ENCODE results near the gene STAP1. TPM values are rescaled to one million over a fixed set of nuclear protein-coding genes. Genes with fewer than 3 reads are reported as not detected.
"Not testable (repeated sequence)": the region's sequence is repeated elsewhere in the genome, so short reads cannot be mapped to it uniquely, and the experiment has no call there.

The STAP1 gene
- total RNA-seq, 1 experiment from 2014 or later: 0.08 TPM

DNA sequence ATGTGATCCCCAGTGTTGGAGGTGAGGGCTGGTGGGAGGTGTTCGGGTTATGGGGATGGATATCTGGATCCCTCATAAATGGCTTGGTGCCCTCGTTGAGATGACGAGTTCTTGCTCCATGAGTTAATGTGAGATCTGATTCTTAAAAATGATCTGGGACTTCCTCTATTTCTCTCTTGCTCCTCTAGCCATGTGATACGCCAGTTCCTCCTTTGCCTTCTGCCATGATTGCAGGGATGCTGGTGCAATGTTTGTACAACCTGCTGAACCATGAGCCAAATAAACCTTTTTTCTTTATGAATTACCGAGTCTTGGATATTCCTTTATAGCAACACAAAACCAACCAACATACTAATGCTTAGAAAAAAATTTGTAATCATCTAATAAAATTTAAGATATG, 56.6 kb downstream of the STAP1 start:
- no peak for DNase-seq
- Histone ChIP-seq H3K4me1 (no peaks in the 10 kb centered on the region), H3K9me3 (replicated peaks) (0 out of 2 replicates have a peak, but pooled peaks cover 4% of the 10 kb centered on the region), H3K4me3 (no peak overlapping the region), H3K27me3 (no peaks in the 10 kb centered on the region), H3K27ac (no peak overlapping the region), H3K36me3 (peaks cover 44% of the 10 kb centered on the region)

DNA sequence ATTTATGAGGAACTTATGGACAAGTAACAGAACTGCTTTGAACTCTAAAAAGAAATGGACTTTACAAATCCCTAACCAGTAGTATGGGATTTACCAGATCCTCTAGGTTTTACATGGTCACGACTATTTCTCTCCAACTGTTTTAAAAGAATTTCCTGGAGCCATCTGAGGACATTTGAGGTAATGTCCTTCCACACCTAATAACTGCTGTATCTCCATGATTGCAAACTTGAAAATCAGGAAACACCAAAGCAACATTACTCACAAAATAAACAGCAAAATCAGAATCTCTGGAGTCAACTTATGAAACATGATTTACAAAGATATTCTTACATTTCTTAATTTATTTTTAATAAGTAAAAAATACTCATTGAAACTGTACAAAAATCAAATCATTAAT, 58.0 kb downstream of the STAP1 start:
- Histone ChIP-seq H3K4me3 (no peak overlapping the region), H3K9me3 (replicated peaks) (0 out of 2 replicates have a peak, but pooled peaks cover 4% of the 10 kb centered on the region), H3K27ac (no peak overlapping the region), H3K36me3 (peaks cover 56% of the 10 kb centered on the region), H3K27me3 (no peaks in the 10 kb centered on the region), H3K4me1 (no peaks in the 10 kb centered on the region)
- no peak for DNase-seq

DNA sequence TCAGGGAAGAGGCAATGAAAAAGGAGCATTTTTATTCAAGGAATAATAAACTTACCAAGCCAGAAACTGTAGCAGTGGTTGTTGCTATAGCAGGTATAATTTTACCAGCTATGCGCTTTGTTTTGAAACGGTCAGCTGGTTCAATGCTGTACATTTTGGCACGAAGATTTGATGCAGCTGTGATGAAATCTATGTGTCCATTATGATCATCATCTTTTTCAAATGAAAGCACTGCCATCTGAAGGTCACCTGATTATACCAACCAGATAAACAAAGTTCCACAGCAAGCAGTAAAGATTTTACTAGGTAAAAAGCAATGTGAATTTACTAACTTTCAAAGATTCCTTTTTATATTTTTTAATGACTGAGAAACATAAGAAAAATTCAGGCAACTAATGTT, 66.4 kb downstream of the STAP1 start:
- Histone ChIP-seq H3K27me3 (no peaks in the 10 kb centered on the region), H3K9me3 (replicated peaks) (no peaks in the 10 kb centered on the region), H3K4me3 (no peak overlapping the region), H3K36me3 (peaks cover 71% of the 10 kb centered on the region), H3K27ac (no peak overlapping the region), H3K4me1 (no peaks in the 10 kb centered on the region)
- DNase-seq: no peak

DNA sequence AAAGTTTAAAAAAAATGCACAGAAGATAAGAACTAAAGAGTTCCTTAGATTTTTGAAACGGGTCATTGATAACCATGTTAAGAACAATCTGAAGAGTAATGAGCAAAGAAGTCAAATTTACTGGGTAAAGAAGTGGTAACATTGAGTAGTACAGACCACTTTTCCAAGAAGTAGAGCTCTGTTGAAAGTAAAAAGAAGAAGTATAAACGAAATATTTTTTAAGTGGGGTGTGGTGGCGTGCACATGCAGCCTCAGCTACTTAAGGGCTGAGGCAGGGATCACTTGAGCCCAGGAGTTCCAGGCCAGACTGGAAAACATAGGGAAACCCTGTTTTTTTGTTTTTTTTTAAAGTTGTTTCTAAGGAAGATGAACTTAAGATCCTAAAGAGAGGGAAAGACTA, 74.0 kb downstream of the STAP1 start:
- Histone ChIP-seq H3K4me1 (no peaks in the 10 kb centered on the region), H3K27ac (no peak overlapping the region), H3K36me3 (peaks cover 64% of the 10 kb centered on the region), H3K9me3 (replicated peaks) (no peaks in the 10 kb centered on the region), H3K4me3 (no peak overlapping the region), H3K27me3 (0 out of 2 replicates have a peak, but pooled peaks cover 3% of the 10 kb centered on the region)
- no peak for DNase-seq

DNA sequence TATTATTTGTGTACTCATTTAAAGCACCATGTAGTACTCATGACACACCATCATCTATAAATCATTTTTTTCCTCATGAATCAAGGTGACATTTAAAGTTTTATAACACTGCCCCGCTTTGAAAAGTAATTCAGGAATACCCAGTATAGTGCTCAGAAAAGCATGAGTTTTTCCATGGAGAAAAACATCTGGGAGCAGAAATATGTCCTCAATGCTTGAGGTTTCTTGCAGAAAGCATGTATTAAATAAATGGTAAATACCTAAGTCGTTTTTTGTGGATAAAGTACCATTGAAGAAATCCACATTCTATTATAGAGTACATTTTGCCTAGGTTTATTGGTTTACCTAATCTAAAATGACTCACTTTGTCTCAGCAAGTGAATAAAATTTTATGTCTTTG, 76.2 kb downstream of the STAP1 start:
- Histone ChIP-seq H3K27ac (no peak overlapping the region), H3K4me1 (no peaks in the 10 kb centered on the region), H3K9me3 (replicated peaks) (no peaks in the 10 kb centered on the region), H3K27me3 (0 out of 2 replicates have a peak, but pooled peaks cover 3% of the 10 kb centered on the region), H3K36me3 (peaks cover 74% of the 10 kb centered on the region), H3K4me3 (no peak overlapping the region)
- DNase-seq: no peak

DNA sequence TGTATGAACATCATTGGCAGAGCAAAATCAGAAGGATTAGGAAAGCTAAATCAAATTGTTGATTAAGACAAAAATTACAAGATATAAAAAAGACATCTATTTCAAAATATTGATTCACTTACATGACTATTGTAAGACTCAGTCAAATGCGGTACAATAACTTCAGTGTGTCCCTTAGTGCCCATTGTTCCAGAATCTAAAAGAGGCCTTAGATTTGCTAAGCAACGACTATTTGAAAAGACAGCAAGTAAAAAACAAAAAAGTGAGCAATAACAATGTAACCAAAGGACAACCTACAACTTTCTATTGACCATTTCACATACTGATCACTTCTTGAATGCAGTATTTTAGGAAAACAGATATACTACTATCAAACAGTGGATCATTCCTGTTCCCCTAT, 76.8 kb downstream of the STAP1 start:
- H3K9me3 ChIP-seq (replicated peaks): no peaks in the 10 kb centered on the region
- no peak for DNase-seq
- H3K27ac ChIP-seq: no peak overlapping the region
- H3K4me1 ChIP-seq: no peaks in the 10 kb centered on the region
- H3K27me3 ChIP-seq: 0 out of 2 replicates have a peak, but pooled peaks cover 3% of the 10 kb centered on the region
- no peak overlapping the region for H3K4me3 ChIP-seq
- H3K36me3 ChIP-seq: peaks cover 74% of the 10 kb centered on the region

DNA sequence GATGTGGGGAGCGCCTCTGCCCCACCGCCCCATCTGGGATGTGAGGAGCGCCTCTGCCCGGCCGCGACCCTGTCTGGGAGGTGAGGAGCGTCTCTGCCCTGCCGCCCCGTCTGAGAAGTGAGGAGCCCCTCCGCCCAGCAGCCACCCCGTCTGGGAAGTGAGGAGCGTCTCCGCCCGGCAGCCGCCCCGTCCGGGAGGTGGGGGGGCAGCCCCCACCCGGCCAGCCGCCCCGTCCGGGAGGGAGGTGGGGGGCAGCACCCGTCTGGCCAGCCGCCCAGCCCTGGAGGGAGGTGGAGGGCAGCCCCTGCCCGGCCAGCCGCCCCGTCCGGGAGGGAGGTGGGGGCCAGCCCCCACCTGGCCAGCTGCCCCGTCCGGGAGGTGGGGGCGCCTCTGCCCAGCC, 78.5 kb downstream of the STAP1 start:
- not testable (repeated sequence) for H3K27me3 ChIP-seq; H3K27ac ChIP-seq; H3K4me3 ChIP-seq; H3K4me1 ChIP-seq; DNase-seq; H3K9me3 ChIP-seq (replicated peaks)
- H3K36me3 ChIP-seq: peaks cover 72% of the 10 kb centered on the region

DNA sequence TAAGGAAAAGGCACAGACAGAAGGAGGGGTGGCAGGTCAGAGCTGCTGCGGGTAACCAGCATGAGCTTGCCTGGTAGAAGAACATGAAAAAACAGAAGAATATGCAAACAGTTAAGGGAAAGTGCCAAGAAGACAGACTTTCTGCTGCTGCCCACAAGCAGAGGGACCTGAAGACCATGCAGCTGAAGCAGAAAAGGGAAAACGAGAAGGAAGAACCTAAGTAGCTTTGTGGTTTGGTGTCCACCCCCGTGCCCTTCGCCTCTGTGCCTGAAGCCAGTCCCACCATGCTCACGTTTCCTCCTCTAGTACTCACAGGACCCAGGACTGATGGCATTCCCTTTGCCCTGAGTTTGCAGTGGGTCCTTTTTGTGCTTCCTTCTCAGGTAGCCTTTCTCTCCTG, 79.6 kb downstream of the STAP1 start:
- Histone ChIP-seq H3K4me1 (no peaks in the 10 kb centered on the region), H3K36me3 (peaks cover 69% of the 10 kb centered on the region), H3K4me3 (no peak overlapping the region), H3K27me3 (0 out of 2 replicates have a peak, but pooled peaks cover 3% of the 10 kb centered on the region), H3K9me3 (replicated peaks) (no peaks in the 10 kb centered on the region), H3K27ac (no peak overlapping the region)
- DNase-seq: no peak

DNA sequence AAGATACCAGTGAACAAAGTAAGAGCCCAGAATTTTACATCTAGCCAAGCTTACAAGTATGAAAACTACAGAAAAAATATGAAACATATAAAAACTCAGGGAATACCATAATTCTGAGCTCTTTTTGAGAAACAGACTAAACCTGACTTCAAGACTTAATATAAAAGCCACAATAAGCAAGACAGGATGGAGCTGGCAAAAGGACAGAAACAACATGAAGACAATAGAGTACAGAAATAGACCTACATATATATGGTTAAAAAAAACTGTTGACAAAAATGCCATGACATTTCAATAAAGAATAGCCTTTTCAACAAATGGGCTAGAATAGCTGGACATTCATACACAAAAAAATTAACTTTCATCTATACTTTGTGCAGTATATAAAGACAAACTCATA, 93.0 kb downstream of the STAP1 start:
- Histone ChIP-seq H3K4me3 (no peak overlapping the region), H3K9me3 (replicated peaks) (no peaks in the 10 kb centered on the region), H3K27ac (no peak overlapping the region), H3K4me1 (no peaks in the 10 kb centered on the region), H3K36me3 (peaks cover 42% of the 10 kb centered on the region), H3K27me3 (no peaks in the 10 kb centered on the region)
- no peak for DNase-seq

Other genes with a start within 250 kb of the STAP1 start
- 27.2 and 36.4 TPM in 2 replicates for gene CENPC, start 13.2 kb upstream of the STAP1 start, total RNA-seq (2014; rRNA removed; shearing (Covaris generic))
- 105 and 118 TPM in 2 replicates for gene UBA6, start 142.4 kb downstream of the STAP1 start, total RNA-seq (2014; rRNA removed; shearing (Covaris generic))
- gene GNRHR, start 195.7 kb downstream of the STAP1 start, total RNA-seq (2014; rRNA removed; shearing (Covaris generic)): 0.08 TPM in 1 of 2 replicates, not detected in the other